Caki2 (cell line): ENCODE results near the gene GPRC5A. TPM values are rescaled to one million over a fixed set of nuclear protein-coding genes. Genes with fewer than 3 reads are reported as not detected.

ENCODE experiments used
- DNase-seq: peaks from one replicate; pipeline ENCODE4 v3.0.0-alpha.2; 2015; ENCODE audit warnings: low read depth
- in situ Hi-C: cut with HindIII; loops from 2 replicates; pipeline ENCODE4 v1.10.0; 2016; ENCODE audit warnings: low sequenced_read_pairs, low pct_unique_long_range_greater_than_20kb, mixed read lengths
- total RNA-seq: library from RNA; depleted of rRNA; stranded (reverse); fragments of >200 nt; shearing (Covaris generic); gene quantifications from 2 replicates; pipeline ENCODE4 v1.2.3, GENCODE V29; 2014; ENCODE audit warnings: low replicate concordance

Gene GPRC5A
- total RNA-seq, 1 experiment from 2014 or later: 77.9 TPM

DNA sequence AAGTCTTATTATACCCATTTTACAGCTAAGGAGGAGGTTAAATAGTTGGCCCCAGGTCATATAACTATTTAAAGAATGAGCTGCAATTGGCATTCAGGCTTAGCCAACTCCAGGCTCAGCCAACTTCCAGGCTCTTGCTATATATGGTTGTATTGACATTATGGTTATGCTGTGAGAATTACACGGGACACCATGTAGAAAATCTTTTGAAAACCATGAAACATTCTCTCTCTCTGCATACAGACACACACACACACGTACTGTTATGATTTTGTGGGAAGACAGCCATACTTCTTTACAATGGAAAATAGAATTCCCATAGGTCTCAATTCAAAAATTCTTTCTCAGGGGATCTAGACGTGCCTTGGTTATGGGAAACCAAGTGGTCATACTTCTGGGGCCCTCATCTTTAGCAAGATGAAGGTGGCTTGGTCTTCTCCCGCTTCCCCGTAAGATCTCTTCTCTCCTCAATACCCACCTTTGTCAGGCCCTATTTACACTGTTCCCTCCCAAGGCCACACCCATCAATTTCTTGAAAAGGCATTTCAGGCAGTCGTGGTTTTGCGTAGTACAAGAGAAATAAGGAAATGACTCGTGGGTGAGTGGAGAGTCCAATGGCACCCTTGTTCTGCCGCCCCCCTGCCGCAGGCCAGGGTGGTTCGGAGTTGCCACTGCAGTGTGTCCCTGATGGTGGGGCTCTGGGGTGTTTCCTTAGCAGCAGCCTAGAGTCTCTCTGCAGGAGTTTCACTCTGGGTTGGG is 10.0 kb upstream of the GPRC5A start:
- in situ Hi-C loops: no loop called here
- peak; percentile 43 for DNase-seq

GRCh38 chr12:12882288-12882687 is 9.1 kb upstream of the GPRC5A start:
- no peak for DNase-seq
- in situ Hi-C loops: no loop called here

DNA sequence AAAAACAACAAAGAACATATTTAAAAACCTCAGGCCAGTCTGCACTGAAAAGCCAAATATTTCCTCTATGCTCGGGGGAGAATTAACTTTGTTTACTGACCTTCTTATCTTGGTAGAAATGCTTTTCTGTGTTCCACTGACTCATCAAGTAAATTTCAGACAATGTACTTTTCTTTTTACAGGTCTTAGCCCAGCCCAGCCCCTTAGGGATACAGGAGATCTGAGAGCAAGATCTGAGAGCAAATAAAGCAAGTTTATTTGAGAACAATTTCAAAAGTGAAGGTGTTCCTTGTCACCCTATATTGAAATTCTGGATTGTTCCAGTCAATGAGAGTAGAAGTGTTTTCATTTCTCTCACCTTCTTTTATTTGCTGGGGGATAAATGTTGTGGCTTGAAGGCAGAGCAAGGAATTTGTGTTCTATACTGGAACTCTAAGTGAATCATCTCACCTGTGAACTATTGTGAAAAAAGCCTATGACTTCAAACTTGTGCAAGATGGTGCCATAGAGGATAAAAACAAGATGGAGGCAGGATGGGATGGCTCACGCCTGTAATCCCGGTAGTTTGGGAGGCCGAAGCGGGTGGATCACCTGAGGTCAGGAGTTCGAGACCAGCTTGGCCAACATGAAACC is 7.9 kb upstream of the GPRC5A start:
- in situ Hi-C loops: no loop called here
- peak; percentile 89 for DNase-seq

DNA sequence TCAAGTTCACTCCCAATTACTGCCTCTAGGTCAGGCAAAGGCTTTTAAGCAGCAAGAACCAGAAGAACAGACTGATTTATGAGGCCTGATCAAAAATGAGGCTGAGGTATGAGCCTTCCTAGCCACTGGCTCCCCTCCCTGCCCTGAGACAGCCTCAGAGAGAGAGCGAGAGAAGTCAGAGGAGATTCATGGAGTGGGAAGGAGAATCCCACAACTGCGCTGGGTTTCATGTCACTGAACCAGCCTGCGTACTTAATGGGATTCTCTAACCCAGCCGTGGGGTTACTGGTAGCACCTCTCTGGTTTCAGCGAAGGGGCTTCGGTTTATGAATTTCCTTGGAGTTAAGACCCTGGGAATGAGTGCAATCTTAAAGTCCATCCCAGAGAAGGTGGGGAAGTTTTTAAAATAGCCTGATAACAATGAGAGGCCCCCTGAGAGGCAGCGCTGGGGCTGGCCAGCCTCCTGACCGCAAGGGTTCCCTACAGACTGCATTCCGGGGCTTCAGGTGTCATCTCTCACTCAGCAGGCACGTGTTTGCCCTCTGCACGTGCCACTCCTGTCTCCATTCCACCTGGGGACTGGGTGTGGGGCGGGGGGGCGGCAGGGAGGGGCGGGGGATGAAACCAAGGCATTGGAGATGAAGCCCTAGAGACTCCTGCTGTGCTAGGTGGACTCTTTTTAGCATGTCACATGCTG is 6.1 kb upstream of the GPRC5A start:
- in situ Hi-C loops: no loop called here
- no peak for DNase-seq

- peak; percentile 52 for DNase-seq
- in situ Hi-C loops: no loop called here
These were observed 3.9 kb upstream of the GPRC5A start for GRCh38 chr12:12887471-12887870.

GRCh38 chr12:12889701-12890100 is 1.7 kb upstream of the GPRC5A start:
- in situ Hi-C loops: no loop called here
- DNase-seq: no peak

GRCh38 chr12:12890543-12891079 is 751 bp upstream of the GPRC5A start:
- peak; percentile 92 for DNase-seq

GRCh38 chr12:12891881-12892355 is 556 bp downstream of the GPRC5A start:
- no peak for DNase-seq
- in situ Hi-C loops: no loop called here

More at GRCh38 chr12:12890543-12891079, 751 bp upstream of the GPRC5A start:
- in situ Hi-C loops: no loop called here

DNA sequence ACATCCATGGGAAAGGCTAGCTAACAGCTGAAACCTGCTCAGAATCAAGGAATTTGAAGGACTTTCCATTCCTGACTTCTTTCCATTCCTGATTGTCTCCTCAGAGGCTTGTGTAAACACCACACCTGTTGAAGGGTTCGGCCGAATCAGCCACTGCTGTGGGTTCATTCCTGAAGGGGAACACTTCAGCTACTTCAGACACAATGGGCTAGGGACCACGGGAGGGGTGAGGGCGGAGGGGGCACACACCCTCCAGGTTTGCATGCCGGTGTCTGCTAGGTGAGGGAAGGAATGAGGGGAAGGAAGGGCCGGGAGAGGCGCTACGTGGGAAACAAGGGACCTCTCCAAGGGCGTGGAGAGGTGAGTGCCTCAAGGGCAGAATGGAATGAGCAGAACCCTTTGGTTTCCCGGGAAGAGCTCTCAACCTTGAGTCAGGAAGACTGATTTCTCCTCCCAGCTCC is 1.3 kb downstream of the GPRC5A start:
- peak; percentile 48 for DNase-seq
- in situ Hi-C loops: no loop called here

DNA sequence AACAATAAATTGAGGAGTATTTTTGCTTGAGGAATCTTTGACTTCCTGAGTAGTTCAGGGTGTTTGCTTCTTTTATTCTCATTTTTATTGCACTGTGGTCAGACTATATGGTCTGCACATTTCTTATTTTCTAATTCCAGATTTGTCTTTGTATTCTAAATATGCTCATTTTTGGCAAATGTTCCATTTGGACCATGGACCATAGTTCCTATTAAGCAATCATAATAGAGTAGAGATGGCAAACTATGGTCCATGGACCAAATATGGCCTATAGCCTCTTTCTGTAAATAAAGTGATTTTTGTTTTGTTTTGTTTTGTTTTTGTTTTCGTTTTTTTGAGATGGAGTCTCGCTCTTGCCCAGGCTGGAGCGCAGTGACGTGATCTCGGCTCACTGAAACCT is 2.1 kb downstream of the GPRC5A start:
- in situ Hi-C loops: no loop called here
- DNase-seq: no peak

DNA sequence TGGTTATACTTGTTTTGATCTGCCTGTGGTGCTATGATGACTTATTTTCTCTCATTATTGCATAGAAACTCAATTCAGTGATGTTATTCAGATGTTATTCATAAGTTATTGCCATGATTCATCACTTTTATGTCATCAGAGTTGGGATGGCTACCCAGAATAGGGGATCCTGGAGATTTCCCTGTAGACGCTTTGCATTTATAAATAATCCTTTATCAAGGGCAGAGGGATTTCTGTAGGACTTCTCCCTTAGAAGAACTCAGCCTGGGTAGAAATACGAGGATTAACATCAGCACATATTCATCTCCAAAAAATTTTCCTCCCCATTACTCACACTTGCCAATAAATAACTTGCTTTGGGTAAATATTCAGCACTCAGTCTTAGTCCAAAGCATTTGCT is 4.9 kb downstream of the GPRC5A start:
- in situ Hi-C loops: no loop called here
- peak; percentile 58 for DNase-seq

GRCh38 chr12:12897302-12897701 is 5.9 kb downstream of the GPRC5A start:
- no peak for DNase-seq
- in situ Hi-C loops: no loop called here

DNA sequence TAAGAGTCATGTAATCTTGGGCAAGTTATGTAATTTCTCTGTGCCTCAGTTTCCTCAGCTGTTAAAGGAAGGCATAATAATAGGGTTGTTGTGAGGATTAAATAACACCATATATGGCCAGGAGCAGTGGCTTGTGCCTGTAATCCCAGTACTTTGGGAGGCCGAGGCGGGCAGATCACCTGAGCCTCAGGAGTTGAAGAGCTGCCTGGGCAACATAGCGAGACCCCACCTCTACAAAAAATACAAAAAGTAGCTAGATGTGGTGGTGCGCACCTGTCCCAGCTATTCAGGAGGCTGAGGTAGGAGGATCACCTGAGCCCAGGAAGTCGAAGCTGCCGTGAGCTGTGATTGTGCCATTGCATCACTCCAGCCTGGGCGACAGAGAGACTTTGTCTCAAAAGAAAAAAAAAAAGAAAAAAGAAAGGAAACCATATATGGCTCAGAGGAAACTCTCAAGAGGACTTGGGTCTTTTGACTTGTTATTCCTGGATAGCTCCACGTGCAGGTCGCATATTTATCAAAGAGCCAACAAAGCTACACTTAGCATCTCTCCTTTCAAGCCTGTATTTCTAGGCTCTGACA is 6.9 kb downstream of the GPRC5A start:
- DNase-seq: no peak
- in situ Hi-C loops: no loop called here

DNA sequence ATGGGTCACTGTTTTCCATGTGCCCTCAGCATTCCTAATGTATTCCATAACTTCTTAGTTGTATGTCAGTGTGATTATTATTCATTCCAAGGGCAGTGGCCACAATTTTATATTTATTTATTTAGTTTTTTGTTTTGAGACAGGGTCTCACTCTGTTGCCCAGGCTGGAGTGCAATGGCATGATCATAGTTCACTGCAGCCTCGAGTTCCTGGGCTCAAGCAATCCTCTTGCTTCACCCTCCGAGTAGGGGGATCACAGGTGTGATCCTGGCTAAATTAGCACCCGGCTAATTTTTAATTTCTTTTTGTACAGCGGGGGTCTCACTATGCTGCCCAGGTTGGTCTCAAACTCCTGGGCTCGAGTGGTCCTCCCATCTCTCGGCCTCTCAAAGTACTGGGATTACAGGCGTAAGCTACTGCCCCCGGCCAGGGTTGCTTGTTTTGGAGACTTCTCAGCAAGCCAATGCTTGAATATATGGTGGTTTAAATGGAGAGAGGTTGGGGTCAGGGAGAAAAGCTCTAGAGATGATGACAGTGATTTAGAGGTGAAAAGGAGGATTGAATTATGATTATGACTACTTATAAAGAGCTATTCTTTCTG is 7.6 kb downstream of the GPRC5A start:
- DNase-seq: no peak
- in situ Hi-C loops: no loop called here

- in situ Hi-C loops: no loop called here
- peak; percentile 85 for DNase-seq
These were observed 8.4 kb downstream of the GPRC5A start for GRCh38 chr12:12899530-12900380.

DNA sequence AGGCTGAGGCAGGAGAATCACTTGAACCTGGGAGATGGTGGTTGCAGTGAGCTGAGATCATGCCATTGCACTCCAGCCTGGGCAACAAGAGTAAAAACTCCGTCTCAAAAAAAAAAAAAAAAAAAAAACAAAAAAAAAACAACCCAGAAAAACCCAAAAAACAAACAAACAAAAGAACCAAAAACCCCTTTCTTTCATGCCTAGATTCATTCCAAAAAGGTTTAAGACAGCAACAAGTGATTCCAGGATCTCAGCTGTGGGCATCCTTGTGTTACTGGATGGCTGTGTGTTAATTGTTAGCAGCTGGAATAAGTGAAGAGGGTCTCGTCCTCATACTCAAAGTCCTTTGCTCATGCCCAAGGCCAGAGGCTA is 9.4 kb downstream of the GPRC5A start:
- DNase-seq: no peak
- in situ Hi-C loops: no loop called here

GRCh38 chr12:12901158-12901791 is 9.9 kb downstream of the GPRC5A start:
- DNase-seq: peak; percentile 81

More at GRCh38 chr12:12901158-12901791, 9.9 kb downstream of the GPRC5A start:
- in situ Hi-C loops: no loop called here
